Skeletal muscle tissue (tissue), 4 donors: Measurements from ENCODE around the gene RICTOR. TPM values are rescaled to one million over a fixed set of nuclear protein-coding genes. Genes with fewer than 3 reads are reported as not detected.
A peak's percentile ranks its signal among the peaks of the same experiment; 100 is the strongest.
"Not testable (repeated sequence)": the region's sequence is repeated elsewhere in the genome, so short reads cannot be mapped to it uniquely, and the experiment has no call there.

Experiments used
- H3K27ac ChIP-seq: one replicate; pipeline ENCODE4 v1.7.0; 2013; ENCODE audit warnings: mild to moderate bottlenecking, low read depth, low read length, inconsistent platforms
- H3K27me3 ChIP-seq, 3 donors: one replicate each; pipeline ENCODE4 v1.7.0; 2013; ENCODE audit warnings: low read length in 3 of 3; ENCODE audit not compliant: control insufficient read depth in 3 of 3, insufficient read depth in 3 of 3
- H3K36me3 ChIP-seq, 3 donors: one replicate each; pipeline ENCODE4 v1.7.0; 2013; ENCODE audit warnings: low read length in 3 of 3; ENCODE audit not compliant: control insufficient read depth in 3 of 3, insufficient read depth in 3 of 3
- H3K4me1 ChIP-seq, 3 donors: one replicate each; pipeline ENCODE4 v1.7.0; 2013; ENCODE audit warnings: low read length in 3 of 3, mild to moderate bottlenecking in 3 of 3; ENCODE audit not compliant: control insufficient read depth in 3 of 3, insufficient read depth in 3 of 3
- H3K4me3 ChIP-seq, 3 donors: one replicate each; pipeline ENCODE4 v1.7.0; 2013; ENCODE audit warnings: low read length in 3 of 3
- H3K9ac ChIP-seq, 3 donors: one replicate each; pipeline ENCODE4 v1.7.0; 2013; ENCODE audit warnings: low read length in 3 of 3, mild to moderate bottlenecking in 3 of 3, moderate library complexity in 2 of 3, low read depth in 1 of 3
- H3K9me3 ChIP-seq, 3 donors: one replicate each; pipeline ENCODE4 v1.7.0; 2013; ENCODE audit warnings: low read length in 3 of 3; ENCODE audit not compliant: control insufficient read depth in 3 of 3
- total RNA-seq: library from RNA; depleted of rRNA; stranded (reverse); fragments of >200 nt; gene quantifications from one replicate; pipeline ENCODE4 v1.2.3, GENCODE V29; 2014
- donor health status: Osteomylitis.

Gene RICTOR
- total RNA-seq, 1 donor from 2014 or later, result 32.9 TPM

DNA sequence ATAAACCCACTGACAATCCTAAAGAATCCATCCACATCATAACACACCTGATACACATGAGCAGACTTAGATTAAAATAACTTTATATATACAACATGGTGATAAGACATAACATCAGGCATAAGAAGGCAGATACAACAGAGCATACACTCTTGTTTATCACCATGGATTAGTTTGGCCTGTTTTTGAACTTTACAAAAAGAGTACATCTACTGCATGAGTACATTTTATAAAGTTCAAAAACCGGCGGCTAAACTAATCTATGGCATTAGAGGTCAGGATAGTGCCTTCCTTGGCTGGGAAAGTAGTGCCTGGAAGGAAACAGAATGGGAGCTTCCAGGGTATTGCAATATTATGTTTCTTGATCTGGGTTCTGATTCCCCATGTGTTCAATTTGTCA lies 15.1 kb downstream of the RICTOR start:
- H3K4me3 ChIP-seq, result no peak overlapping the region

DNA sequence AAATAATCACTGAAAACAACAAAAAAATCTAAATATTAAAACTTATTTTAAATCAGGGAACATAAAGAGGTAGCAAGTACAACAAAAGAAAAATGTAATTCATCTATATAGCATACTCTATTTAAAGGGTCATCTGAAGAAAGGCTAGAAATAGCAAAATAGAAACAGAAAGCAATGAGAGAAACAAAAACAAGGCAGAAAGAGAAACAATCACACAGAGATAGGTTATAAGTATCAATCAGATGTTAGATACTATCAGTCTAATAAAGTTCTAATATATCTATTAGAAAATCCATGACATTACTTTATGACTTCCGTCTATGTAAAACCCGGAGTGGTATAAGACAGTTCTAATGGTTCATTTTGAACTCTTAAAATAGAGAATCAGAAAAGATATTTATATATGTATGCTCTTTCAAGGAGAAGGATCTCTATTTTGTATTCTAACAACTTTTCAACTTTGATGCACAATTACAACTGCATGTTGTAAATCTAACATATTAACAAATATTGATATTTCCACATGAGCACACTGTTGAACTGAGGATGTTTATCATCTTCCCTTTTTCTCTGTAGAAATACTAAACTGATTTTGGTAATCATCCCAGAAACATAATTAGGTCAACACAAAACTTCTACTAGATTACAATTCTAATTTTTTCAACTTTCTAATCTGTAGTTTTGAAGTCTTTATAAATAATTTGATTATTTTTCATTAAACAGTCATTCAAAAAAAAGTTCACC lies 15.8 kb downstream of the RICTOR start:
- no peaks in the 10 kb centered on the region for H3K27me3 ChIP-seq
- no peaks in the 10 kb centered on the region for H3K36me3 ChIP-seq
- no peaks in the 10 kb centered on the region for H3K9me3 ChIP-seq
- peak overlapping the region in 1 of 3 donors; percentile 16 for H3K4me3 ChIP-seq
- peaks cover 3 to 20% (median 9%) of the 10 kb centered on the region in 3 donors for H3K4me1 ChIP-seq
- no peak overlapping the region for H3K27ac ChIP-seq
- H3K9ac ChIP-seq, result peak overlapping the region in 1 of 3 donors; percentile 46

More for the DNA sequence above, 15.1 kb downstream of the RICTOR start:
- Histone ChIP-seq H3K9me3 (no peaks in the 10 kb centered on the region), H3K27ac (no peak overlapping the region), H3K4me1 (peaks cover 3 to 22% (median 10%) of the 10 kb centered on the region in 3 donors), H3K9ac (no peak overlapping the region), H3K27me3 (no peaks in the 10 kb centered on the region), H3K36me3 (no peaks in the 10 kb centered on the region)

DNA sequence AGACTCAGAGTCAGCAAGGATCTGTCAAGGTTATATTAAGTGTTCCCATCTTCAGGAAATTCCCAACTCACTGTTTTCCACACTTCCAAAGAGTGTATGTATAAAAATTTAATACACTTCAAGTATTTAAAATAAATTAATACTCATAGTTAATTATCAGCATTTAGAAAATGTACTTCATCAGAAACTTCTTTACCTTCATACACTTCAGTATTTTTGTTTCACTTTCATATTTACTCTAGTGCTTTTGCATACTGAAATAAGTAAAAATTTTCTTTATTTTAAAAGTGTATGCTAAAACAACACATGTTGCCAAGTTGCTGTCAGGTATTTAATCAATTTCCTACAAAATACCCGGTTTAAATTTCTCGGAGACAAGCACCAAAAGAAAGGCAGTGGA lies 16.5 kb downstream of the RICTOR start:
- Histone ChIP-seq H3K27me3 (no peaks in the 10 kb centered on the region), H3K9me3 (no peaks in the 10 kb centered on the region), H3K4me3 (peak overlapping the region in 1 of 3 donors; percentile 16), H3K27ac (no peak overlapping the region), H3K9ac (peak overlapping the region in 1 of 3 donors; percentile 46), H3K4me1 (peaks cover 3 to 16% (median 5%) of the 10 kb centered on the region in 3 donors), H3K36me3 (no peaks in the 10 kb centered on the region)

DNA sequence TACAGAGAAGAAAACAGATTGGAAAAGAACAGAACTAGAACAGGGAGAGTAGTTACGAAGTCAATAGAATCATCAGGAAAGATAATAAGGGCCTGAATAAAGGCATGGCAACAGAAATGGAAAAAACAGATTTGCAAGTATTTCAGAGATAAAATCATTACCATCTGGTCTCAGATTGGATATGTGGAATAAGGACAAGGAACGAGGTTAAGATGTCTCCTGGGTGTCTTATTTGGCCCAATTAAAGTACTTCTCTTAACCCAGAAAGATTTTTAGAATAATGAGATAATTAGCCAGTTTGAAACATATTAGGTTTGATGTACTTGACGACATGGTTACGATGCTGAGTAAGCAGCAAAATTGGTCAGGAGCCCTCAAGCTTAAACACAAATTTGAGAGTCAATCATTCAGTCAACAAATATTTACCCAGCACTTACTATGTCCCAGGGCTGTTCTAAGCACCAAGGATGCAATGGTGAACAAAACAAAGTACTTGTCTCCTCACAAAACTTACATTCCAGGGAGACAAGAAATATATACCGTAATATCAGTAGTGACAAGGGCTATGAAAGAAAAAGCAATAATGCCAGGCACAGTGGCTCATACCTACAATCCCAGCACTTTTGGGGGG lies 18.3 kb downstream of the RICTOR start:
- H3K9ac ChIP-seq, result no peak overlapping the region
- peaks cover 0 to 14% (median 3%) of the 10 kb centered on the region in 3 donors for H3K4me1 ChIP-seq
- H3K27me3 ChIP-seq, result no peaks in the 10 kb centered on the region
- H3K27ac ChIP-seq, result no peak overlapping the region
- no peak overlapping the region for H3K4me3 ChIP-seq
- H3K36me3 ChIP-seq, result no peaks in the 10 kb centered on the region
- H3K9me3 ChIP-seq, result no peaks in the 10 kb centered on the region

DNA sequence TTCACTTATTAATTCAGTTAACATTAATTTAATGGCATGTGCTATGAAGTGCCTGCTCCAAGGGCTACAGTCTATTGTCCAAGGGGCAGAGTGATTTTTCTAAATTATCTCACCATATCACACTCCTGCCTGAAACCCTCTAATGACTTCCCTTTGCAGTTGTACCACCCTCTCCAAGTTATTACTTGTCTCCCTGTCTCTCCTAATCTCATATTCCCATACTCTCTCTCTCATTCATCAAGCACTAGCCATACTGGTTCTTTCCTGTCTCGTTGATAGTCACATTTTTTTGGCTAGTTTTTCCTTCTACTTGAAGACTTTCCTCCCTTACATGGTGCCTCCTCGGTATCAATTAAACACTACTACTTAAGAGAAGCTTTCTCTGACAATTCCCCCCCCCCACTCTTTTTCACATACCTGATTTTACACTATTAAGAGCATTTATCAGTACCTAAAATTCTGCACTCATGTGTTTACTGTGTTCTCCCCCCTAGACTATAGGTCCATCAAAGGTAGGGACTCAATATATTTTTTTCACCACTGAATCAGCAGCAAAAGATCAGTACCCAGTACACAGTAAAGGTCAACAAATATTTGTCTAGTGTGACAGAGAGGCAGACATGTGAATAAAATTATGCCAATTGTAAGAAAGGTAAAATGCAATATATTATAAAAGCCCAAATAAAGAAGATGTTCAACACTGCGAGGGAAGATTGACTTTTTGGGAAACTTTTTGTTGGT lies 19.0 kb downstream of the RICTOR start:
- Histone ChIP-seq H3K9me3 (no peaks in the 10 kb centered on the region), H3K27me3 (no peaks in the 10 kb centered on the region), H3K4me3 (no peak overlapping the region), H3K36me3 (no peaks in the 10 kb centered on the region), H3K27ac (peak overlapping the region; percentile 3), H3K9ac (no peak overlapping the region), H3K4me1 (peaks cover 0 to 14% (median 3%) of the 10 kb centered on the region in 3 donors)

DNA sequence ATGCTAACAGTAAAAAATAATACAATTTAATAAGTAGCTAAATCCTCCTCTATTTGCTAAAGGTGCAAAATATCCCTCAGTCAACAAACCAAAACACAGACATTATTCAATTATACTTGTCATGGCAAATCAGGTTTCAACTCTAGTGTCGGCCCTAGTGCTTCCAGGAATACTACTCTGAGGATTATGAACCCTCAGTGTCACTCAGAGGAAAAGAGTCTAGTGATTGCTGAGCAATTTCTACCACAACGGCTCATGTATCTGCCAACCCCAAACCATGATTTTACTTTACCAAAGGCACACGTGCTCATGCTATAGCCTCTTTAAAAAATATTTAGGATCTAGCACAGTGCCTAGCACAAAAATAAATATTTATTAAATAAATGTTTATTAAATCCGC lies 21.0 kb downstream of the RICTOR start:
- Histone ChIP-seq H3K4me1 (peaks cover 0 to 15% (median 0%) of the 10 kb centered on the region in 3 donors), H3K9me3 (no peaks in the 10 kb centered on the region), H3K27ac (no peak overlapping the region), H3K4me3 (no peak overlapping the region), H3K27me3 (no peaks in the 10 kb centered on the region), H3K36me3 (no peaks in the 10 kb centered on the region), H3K9ac (no peak overlapping the region)

DNA sequence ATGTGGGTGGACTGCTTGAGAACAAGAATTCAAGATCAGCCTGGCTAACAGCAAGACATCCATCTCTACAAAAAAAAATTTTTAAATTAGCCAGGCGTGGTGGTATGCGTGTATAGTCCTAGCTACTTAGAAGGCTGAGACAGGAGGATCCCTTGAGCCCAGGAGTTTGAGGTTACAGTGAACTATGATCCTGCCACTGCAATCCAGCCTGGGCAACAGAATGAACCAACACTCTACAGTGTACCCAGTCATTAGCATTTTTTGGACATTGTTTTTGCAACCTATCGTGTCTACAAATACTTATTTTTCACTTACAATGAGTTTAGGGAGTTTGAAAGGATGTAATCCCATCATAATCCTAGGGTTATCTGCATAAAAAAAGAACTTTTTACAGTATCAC lies 22.1 kb downstream of the RICTOR start:
- Histone ChIP-seq H3K27ac (no peak overlapping the region), H3K9me3 (no peaks in the 10 kb centered on the region), H3K9ac (no peak overlapping the region), H3K27me3 (no peaks in the 10 kb centered on the region), H3K4me3 (no peak overlapping the region), H3K4me1 (peaks cover 0 to 8% (median 0%) of the 10 kb centered on the region in 3 donors), H3K36me3 (no peaks in the 10 kb centered on the region)

DNA sequence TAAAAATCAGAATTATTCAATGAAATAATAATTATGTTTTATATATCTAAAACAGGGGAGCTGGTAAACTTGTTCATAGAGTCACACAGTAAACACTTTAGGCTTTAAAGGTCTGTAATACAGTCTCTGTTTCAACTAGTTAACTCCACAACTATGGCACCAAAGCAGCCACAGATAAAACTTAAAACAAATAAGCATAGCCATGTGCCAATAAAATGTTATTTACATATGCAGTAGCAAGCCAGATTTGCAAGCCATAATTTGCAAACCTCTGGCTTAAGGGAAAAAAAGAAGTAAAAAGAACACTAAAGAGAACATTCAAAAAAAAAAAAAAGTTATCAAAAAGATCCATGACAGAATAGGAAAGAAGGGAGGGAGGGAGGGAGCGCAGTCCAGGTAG lies 24.9 kb downstream of the RICTOR start:
- Histone ChIP-seq H3K9ac (no peak overlapping the region), H3K4me1 (peaks cover 0 to 5% (median 0%) of the 10 kb centered on the region in 3 donors), H3K4me3 (no peak overlapping the region), H3K36me3 (no peaks in the 10 kb centered on the region), H3K9me3 (no peaks in the 10 kb centered on the region), H3K27me3 (no peaks in the 10 kb centered on the region), H3K27ac (no peak overlapping the region)

DNA sequence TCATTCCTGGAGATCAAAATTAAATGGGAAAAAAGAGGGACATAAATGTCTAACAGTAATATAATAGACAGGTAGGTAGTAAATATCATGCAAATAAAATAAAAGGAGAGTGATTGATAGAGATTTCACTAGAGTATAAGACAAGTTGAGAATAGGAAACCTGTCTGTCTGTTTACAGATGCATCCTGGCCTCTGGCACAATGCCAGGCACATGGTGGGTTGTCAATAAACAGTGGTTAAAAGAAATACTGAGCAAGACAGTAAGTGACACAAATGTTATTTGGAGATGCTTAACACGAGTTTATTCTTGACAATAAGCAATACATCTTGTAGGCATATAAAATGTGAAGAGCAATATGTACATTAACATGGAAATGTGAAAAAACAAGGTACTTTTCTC lies 33.3 kb downstream of the RICTOR start:
- Histone ChIP-seq H3K4me3 (no peak overlapping the region), H3K9ac (no peak overlapping the region), H3K27ac (no peak overlapping the region), H3K4me1 (peaks cover 0 to 9% (median 3%) of the 10 kb centered on the region in 3 donors), H3K36me3 (no peaks in the 10 kb centered on the region), H3K9me3 (no peaks in the 10 kb centered on the region), H3K27me3 (no peaks in the 10 kb centered on the region)

DNA sequence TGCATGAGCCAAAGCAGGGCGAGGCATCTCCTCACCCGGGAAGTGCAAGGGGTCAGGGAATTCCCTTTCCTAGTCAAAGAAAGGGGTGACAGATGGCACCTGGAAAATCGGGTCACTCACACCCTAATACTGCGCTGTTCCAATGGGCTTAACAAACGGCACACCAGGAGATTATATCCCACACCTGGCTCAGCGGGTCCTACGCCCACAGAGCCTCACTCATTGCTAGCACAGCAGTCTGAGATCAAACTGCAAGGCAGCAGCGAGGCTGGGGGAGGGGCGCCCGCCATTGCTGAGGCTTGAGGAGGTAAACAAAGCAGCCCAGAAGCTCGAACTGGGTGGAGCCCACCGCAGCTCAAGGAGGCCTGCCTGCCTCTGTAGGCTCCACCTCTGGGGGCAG lies 39.7 kb downstream of the RICTOR start:
- H3K9ac ChIP-seq, H3K27me3 ChIP-seq, H3K36me3 ChIP-seq, H3K4me3 ChIP-seq, H3K27ac ChIP-seq, H3K9me3 ChIP-seq, H3K4me1 ChIP-seq: not testable (repeated sequence)
